ENCODE data around the gene MSGN1. TPM values are rescaled to one million over a fixed set of nuclear protein-coding genes. Genes with fewer than 3 reads are reported as not detected.

The MSGN1 gene
- polyA plus RNA-seq, 1 of the 3 experiments (the other 2 are of a cell fraction), result not detected

GRCh38 chr2:17805717-17806363, 10.4 kb upstream of the MSGN1 start:
- Histone ChIP-seq H3K4me1 (ENCODE audit: control insufficient read depth in 1 of 2, insufficient read depth in 2 of 2, low read depth in 1 of 2, low read length in 1 of 2) (peaks cover 0 to 2% of the 10 kb centered on the region in 2 experiments; a peak in 1 of 4 replicates), H2AFZ (ENCODE audit: low read depth) (no peak overlapping the region), H3F3A (replicated peaks; ENCODE audit: insufficient read depth) (no peaks in the 10 kb centered on the region), H3K36me3 (replicated peaks in 1 of 2; ENCODE audit: control insufficient read depth in 1 of 2, insufficient read depth in 2 of 2, low read length in 1 of 2) (no peaks in the 10 kb centered on the region), H3K27me3 (ENCODE audit: insufficient read depth) (no peaks in the 10 kb centered on the region), H3K9me3 (no peaks in the 10 kb centered on the region), H3K27ac (ENCODE audit: low read depth in 2 of 2, low read length in 1 of 2) (no peak overlapping the region), H3K9me2 (no peaks in the 10 kb centered on the region), H4K20me1 (ENCODE audit: insufficient read depth) (no peaks in the 10 kb centered on the region), H3K4me3 (ENCODE audit: low read depth in 2 of 2, low read length in 1 of 2) (no peak overlapping the region), H3K4me2 (no peak overlapping the region), H3K79me2 (ENCODE audit: insufficient read depth) (no peaks in the 10 kb centered on the region), H3K9ac (no peak overlapping the region)
- 61% methylated on average over 8 of the region's 8 CpGs for WGBS (ENCODE audit: low lambda C conversion rate)
- no peak for TF ChIP-seq TAF1 (IDR thresholded peaks at IDR 0.05; ENCODE audit: borderline replicate concordance, low read depth, low read length)
- no peak for TF ChIP-seq FOSL2 (IDR thresholded peaks at IDR 0.05; ENCODE audit: borderline replicate concordance, low read depth)
- TF ChIP-seq IRF3 (IDR thresholded peaks at IDR 0.05; ENCODE audit: low read depth, low read length), result no peak
- TF ChIP-seq CHD2 (IDR thresholded peaks at IDR 0.05; ENCODE audit: low read length, partially characterized antibody), result no peak
- ChIA-PET POLR2A (no interaction called here), CTCF (interaction anchor here (0.9 to 1.9 kb wide), 6 partner anchors 15 to 86 kb away, joined by 3 to 6 read pairs (median 4); no protein-coding TSS in a partner anchor)
- DNase-seq, result no peak

- ChIA-PET CTCF (interaction anchor here (0.8 to 4.4 kb wide), 5 partner anchors 14 to 167 kb away, joined by 3 to 21 read pairs (median 3); no protein-coding TSS in a partner anchor), POLR2A (no interaction called here)
- Histone ChIP-seq H3K79me2 (ENCODE audit: insufficient read depth) (no peaks in the 10 kb centered on the region), H3K9me3 (no peaks in the 10 kb centered on the region), H3K9me2 (no peaks in the 10 kb centered on the region), H3K27me3 (ENCODE audit: insufficient read depth) (no peaks in the 10 kb centered on the region), H4K20me1 (ENCODE audit: insufficient read depth) (no peaks in the 10 kb centered on the region), H3K36me3 (replicated peaks in 1 of 2; ENCODE audit: control insufficient read depth in 1 of 2, insufficient read depth in 2 of 2, low read length in 1 of 2) (no peaks in the 10 kb centered on the region), H3K4me3 (ENCODE audit: low read depth in 2 of 2, low read length in 1 of 2) (no peak overlapping the region; a peak in 1 of 4 replicates), H3K27ac (ENCODE audit: low read depth in 2 of 2, low read length in 1 of 2) (no peak overlapping the region), H2AFZ (ENCODE audit: low read depth) (no peak overlapping the region; the same call in 1 of the 2 replicates), H3F3A (replicated peaks; ENCODE audit: insufficient read depth) (no peaks in the 10 kb centered on the region), H3K4me2 (peak overlapping the region; percentile 1; the same call in 1 of the 2 replicates), H3K4me1 (ENCODE audit: control insufficient read depth in 1 of 2, insufficient read depth in 2 of 2, low read depth in 1 of 2, low read length in 1 of 2) (peaks cover 0 to 3% of the 10 kb centered on the region in 2 experiments; a peak in 2 of 4 replicates), H3K9ac (no peak overlapping the region)
- no peak for DNase-seq
- WGBS (ENCODE audit: low lambda C conversion rate), result 40% methylated on average over 5 of the region's 5 CpGs
- TF ChIP-seq NFIC (IDR thresholded peaks at IDR 0.05; ENCODE audit: borderline replicate concordance), result no peak
- no peak for TF ChIP-seq MAX (IDR thresholded peaks at IDR 0.05; ENCODE audit: low read depth)
- TF ChIP-seq CTCF (IDR thresholded peaks at IDR 0.05), result no peak
- TF ChIP-seq YY1 (IDR thresholded peaks at IDR 0.05; ENCODE audit: low read depth), result no peak
- TF ChIP-seq GATA2 (CRISPR knock-in tag; IDR thresholded peaks at IDR 0.05), result no peak
- TF ChIP-seq RCOR1 (IDR thresholded peaks at IDR 0.05; ENCODE audit: low read length), result no peak
- TF ChIP-seq MEF2A (IDR thresholded peaks at IDR 0.05; ENCODE audit: borderline replicate concordance, low read depth), result no peak
- TF ChIP-seq TAF1 (IDR thresholded peaks at IDR 0.05; ENCODE audit: borderline replicate concordance, low read depth, low read length), result no peak
- no peak for TF ChIP-seq JUND (IDR thresholded peaks at IDR 0.05)
- no peak for TF ChIP-seq ELF1 (IDR thresholded peaks at IDR 0.05)
- TF ChIP-seq GABPA (IDR thresholded peaks at IDR 0.05; ENCODE audit: low read depth), result no peak
- TF ChIP-seq EZH2phosphoT487 (IDR thresholded peaks at IDR 0.05; ENCODE audit: borderline replicate concordance, low read depth), result no peak
These were observed 3.1 kb upstream of the MSGN1 start for GRCh38 chr2:17813010-17813741.

All from SK-N-SH (cell line).